ENCODE measurements around the gene LMNA. TPM values are rescaled to one million over a fixed set of nuclear protein-coding genes. Genes with fewer than 3 reads are reported as not detected.
A peak's percentile ranks its signal among the peaks of the same experiment; 100 is the strongest.

The LMNA gene
- total RNA-seq, 2 donors from 2014 or later: 740 to 804 TPM

- DNase-seq (ENCODE audit: low spot score) (no peak), ATAC-seq (ENCODE audit: insufficient number of reproducible peaks, low FRiP score, low read depth) (no peak)
- no peak for TF ChIP-seq CTCF (IDR thresholded peaks at IDR 0.05)
- peak overlapping the region; percentile 96 for H3K4me3 ChIP-seq
- H3K9me3 ChIP-seq: no peaks in the 10 kb centered on the region
- H3K27me3 ChIP-seq (replicated peaks; ENCODE audit: insufficient read depth): no peaks in the 10 kb centered on the region
- H3K27ac ChIP-seq: peak overlapping the region; percentile 98
- H3K4me1 ChIP-seq (ENCODE audit: control insufficient read depth in 1 of 2, low read depth in 2 of 2): peaks cover 54 to 77% of the 10 kb centered on the region in 2 donors
- no peaks in the 10 kb centered on the region for H3K36me3 ChIP-seq
Observed at GRCh38 chr1:156121457-156121856, 6.9 kb downstream of the LMNA start.

GRCh38 chr1:156122086-156122485, 7.6 kb downstream of the LMNA start:
- H3K4me3 ChIP-seq: peak overlapping the region; percentile 96
- peak overlapping the region; percentile 98 for H3K27ac ChIP-seq
- H3K36me3 ChIP-seq: no peaks in the 10 kb centered on the region
- no peak for DNase-seq (ENCODE audit: low spot score)
- no peaks in the 10 kb centered on the region for H3K9me3 ChIP-seq
- peaks cover 60 to 84% of the 10 kb centered on the region in 2 donors for H3K4me1 ChIP-seq (ENCODE audit: control insufficient read depth in 1 of 2, low read depth in 2 of 2)
- TF ChIP-seq CTCF (IDR thresholded peaks at IDR 0.05): no peak
- no peak for ATAC-seq (ENCODE audit: insufficient number of reproducible peaks, low FRiP score, low read depth)
- no peaks in the 10 kb centered on the region for H3K27me3 ChIP-seq (replicated peaks; ENCODE audit: insufficient read depth)

GRCh38 chr1:156122519-156123355, 8.2 kb downstream of the LMNA start:
- DNase-seq (ENCODE audit: low spot score) (peak; percentile 78), ATAC-seq (ENCODE audit: insufficient number of reproducible peaks, low FRiP score, low read depth) (peak; percentile 39)
- H3K27ac ChIP-seq: peak overlapping the region; percentile 98
- peak overlapping the region; percentile 96 for H3K4me3 ChIP-seq
- no peaks in the 10 kb centered on the region for H3K9me3 ChIP-seq
- H3K36me3 ChIP-seq: no peaks in the 10 kb centered on the region
- H3K4me1 ChIP-seq (ENCODE audit: control insufficient read depth in 1 of 2, low read depth in 2 of 2): peaks cover 63 to 90% of the 10 kb centered on the region in 2 donors
- H3K27me3 ChIP-seq (replicated peaks; ENCODE audit: insufficient read depth): no peaks in the 10 kb centered on the region
- TF ChIP-seq CTCF (IDR thresholded peaks at IDR 0.05): no peak

GRCh38 chr1:156123356-156124196, 9.1 kb downstream of the LMNA start:
- H3K4me1 ChIP-seq (ENCODE audit: control insufficient read depth in 1 of 2, low read depth in 2 of 2): peaks cover 69 to 92% of the 10 kb centered on the region in 2 donors
- TF ChIP-seq CTCF (IDR thresholded peaks at IDR 0.05): no peak
- no peaks in the 10 kb centered on the region for H3K36me3 ChIP-seq
- H3K27ac ChIP-seq: peak overlapping the region; percentile 98
- H3K27me3 ChIP-seq (replicated peaks; ENCODE audit: insufficient read depth): no peaks in the 10 kb centered on the region
- peak overlapping the region; percentile 96 for H3K4me3 ChIP-seq
- ATAC-seq (ENCODE audit: insufficient number of reproducible peaks, low FRiP score, low read depth) (peak; percentile 59), DNase-seq (ENCODE audit: low spot score) (peak; percentile 91)
- H3K9me3 ChIP-seq: no peaks in the 10 kb centered on the region
